CD4-positive, CD25-positive, alpha-beta regulatory T cell (primary cell): ENCODE measurements around the gene LONP1. TPM values are rescaled to one million over a fixed set of nuclear protein-coding genes. Genes with fewer than 3 reads are reported as not detected.

ENCODE experiments used
- ATAC-seq, 2 donors: fragments of 150-1000 bp; cut with Tn5 transposase; one replicate each; pipeline ENCODE4 v1.10.0; 2021; ENCODE audit warnings: low read depth in 2 of 2, moderate number of reproducible peaks in 2 of 2, moderate library complexity in 1 of 2
- DNase-seq, 3 donors: peaks; one replicate each; pipeline versions ENCODE4 v3.0.0 to v3.0.0-alpha.2; 2012 to 2022; ENCODE audit warnings: mixed read lengths in 1 of 3
- H3K27ac ChIP-seq: one replicate; pipeline ENCODE4 v1.7.0; 2013; ENCODE audit warnings: mild to moderate bottlenecking, low read length; ENCODE audit not compliant: insufficient read depth, poor library complexity, severe bottlenecking
- H3K27me3 ChIP-seq: one replicate; pipeline ENCODE4 v1.7.0; 2013; ENCODE audit warnings: low read length; ENCODE audit not compliant: control insufficient read depth, insufficient read depth
- H3K36me3 ChIP-seq: one replicate; pipeline ENCODE4 v1.7.0; 2013; ENCODE audit warnings: mild to moderate bottlenecking, low read length, moderate library complexity; ENCODE audit not compliant: control insufficient read depth, insufficient read depth
- H3K4me1 ChIP-seq: 2 replicates; pipeline ENCODE4 v1.7.0; 2013; ENCODE audit warnings: mild to moderate bottlenecking, low read length; ENCODE audit not compliant: insufficient read depth, control insufficient read depth, poor library complexity, severe bottlenecking
- H3K4me3 ChIP-seq: one replicate; pipeline ENCODE4 v1.7.0; 2013; ENCODE audit warnings: low read depth, mild to moderate bottlenecking, low read length, moderate library complexity
- H3K9me3 ChIP-seq, 2 experiments: 1 replicate in 1 of 2; 2 replicates in 1 of 2; pipeline ENCODE4 v1.7.0; 2013; ENCODE audit warnings: low read length in 2 of 2, mild to moderate bottlenecking in 1 of 2, moderate library complexity in 1 of 2; ENCODE audit not compliant: control insufficient read depth in 2 of 2
- H3K27ac Mint-ChIP-seq, 3 donors: one replicate each; pipeline ENCODE4 v1.8.0; 2020 to 2022; ENCODE audit warnings: mild to moderate bottlenecking in 3 of 3, mixed read lengths in 3 of 3, moderate library complexity in 2 of 3
- H3K27me3 Mint-ChIP-seq: one replicate; pipeline ENCODE4 v1.8.0; 2022; ENCODE audit warnings: mild to moderate bottlenecking, mixed read lengths
- H3K36me3 Mint-ChIP-seq: one replicate; pipeline ENCODE4 v1.8.0; 2020; ENCODE audit warnings: mixed read lengths
- H3K4me1 Mint-ChIP-seq, 4 donors: one replicate each; pipeline ENCODE4 v1.8.0; 2020 to 2022; ENCODE audit warnings: mixed read lengths in 4 of 4, mild to moderate bottlenecking in 1 of 4
- H3K4me3 Mint-ChIP-seq, 4 donors: one replicate each; pipeline ENCODE4 v1.8.0; 2020 to 2022; ENCODE audit warnings: mild to moderate bottlenecking in 4 of 4, mixed read lengths in 4 of 4, moderate library complexity in 3 of 4
- H3K9me3 Mint-ChIP-seq, 7 donors: one replicate each; pipeline ENCODE4 v1.8.0; 2020 to 2022; ENCODE audit warnings: mixed read lengths in 7 of 7, mild to moderate bottlenecking in 3 of 7, moderate library complexity in 2 of 7
- polyA plus RNA-seq, 4 donors: library from polyadenylated mRNA; unstranded; fragments of 300-500 nt; fragmentation: Illumina TruSeq; gene quantifications; one replicate each; pipeline ENCODE4 v1.2.3, GENCODE V29; 2021
- total RNA-seq: library from RNA; stranded (reverse); gene quantifications from one replicate; pipeline ENCODE4 v1.2.3, GENCODE V29; 2022

The LONP1 gene
- total and polyA plus RNA-seq, 5 donors from 2014 or later: 16.4 to 67.6 (median 22.7) TPM

GRCh38 chr19:5644037-5644436 lies 75.9 kb downstream of the LONP1 start:
- Histone ChIP-seq H3K9me3 (no peaks in the 10 kb centered on the region), H3K36me3 (peaks cover 77% of the 10 kb centered on the region), H3K27me3 (no peaks in the 10 kb centered on the region), H3K27ac (no peak overlapping the region), H3K4me1 (no peaks in the 10 kb centered on the region), H3K4me3 (no peak overlapping the region)
- Mint-ChIP-seq H3K27me3 (no peaks in the 10 kb centered on the region), H3K36me3 (peaks cover 50% of the 10 kb centered on the region), H3K4me3 (no peak overlapping the region), H3K27ac (peak overlapping the region in 2 of 3 donors; percentile 84 to 87), H3K9me3 (no peaks in the 10 kb centered on the region), H3K4me1 (peaks cover 0 to 48% (median 34%) of the 10 kb centered on the region in 4 donors)
- DNase-seq (no peak), ATAC-seq (no peak)

- H3K9me3 ChIP-seq: no peaks in the 10 kb centered on the region
- H3K27me3 ChIP-seq: no peaks in the 10 kb centered on the region
- ATAC-seq (no peak), DNase-seq (no peak)
- no peaks in the 10 kb centered on the region for H3K27me3 Mint-ChIP-seq
- H3K4me3 Mint-ChIP-seq: no peak overlapping the region
- H3K4me3 ChIP-seq: no peak overlapping the region
- H3K4me1 ChIP-seq: no peaks in the 10 kb centered on the region
- H3K27ac ChIP-seq: no peak overlapping the region
- peaks cover 47% of the 10 kb centered on the region for H3K36me3 Mint-ChIP-seq
- H3K9me3 Mint-ChIP-seq: no peaks in the 10 kb centered on the region
- H3K36me3 ChIP-seq: peaks cover 74% of the 10 kb centered on the region
- H3K27ac Mint-ChIP-seq: peak overlapping the region in 1 of 3 donors; percentile 84
- peaks cover 0 to 52% (median 34%) of the 10 kb centered on the region in 4 donors for H3K4me1 Mint-ChIP-seq
Observed at GRCh38 chr19:5643060-5643459, 76.9 kb downstream of the LONP1 start.

GRCh38 chr19:5642204-5642603 lies 77.7 kb downstream of the LONP1 start:
- no peak overlapping the region for H3K4me3 ChIP-seq
- H3K36me3 ChIP-seq: peaks cover 65% of the 10 kb centered on the region
- H3K4me1 Mint-ChIP-seq: peaks cover 0 to 58% (median 39%) of the 10 kb centered on the region in 4 donors
- no peaks in the 10 kb centered on the region for H3K9me3 ChIP-seq
- no peaks in the 10 kb centered on the region for H3K9me3 Mint-ChIP-seq
- no peaks in the 10 kb centered on the region for H3K27me3 ChIP-seq
- no peak overlapping the region for H3K27ac ChIP-seq
- H3K4me1 ChIP-seq: no peaks in the 10 kb centered on the region
- no peak overlapping the region for H3K4me3 Mint-ChIP-seq
- no peak for ATAC-seq
- no peak overlapping the region for H3K27ac Mint-ChIP-seq
- no peaks in the 10 kb centered on the region for H3K27me3 Mint-ChIP-seq
- H3K36me3 Mint-ChIP-seq: peaks cover 40% of the 10 kb centered on the region
- no peak for DNase-seq

Other genes starting within 250 kb of the LONP1 start
- 3.1 TPM for gene TINCR, start 152.2 kb downstream of the LONP1 start, total RNA-seq
- not detected for gene TINCR, start 152.2 kb downstream of the LONP1 start, polyA plus RNA-seq
- gene SAFB2, start 97.4 kb downstream of the LONP1 start, total RNA-seq: 271 TPM
- 10 to 100 TPM; 23.0 to 26.1 (median 23.3) TPM for gene SAFB2, start 97.4 kb downstream of the LONP1 start, polyA plus RNA-seq
- 204 TPM for gene SAFB, start 97.1 kb downstream of the LONP1 start, total RNA-seq
- gene SAFB, start 97.1 kb downstream of the LONP1 start, polyA plus RNA-seq: 10 to 100 TPM; 36.9 to 56.2 (median 45.9) TPM
- 21.2 TPM for gene MICOS13, start 39.6 kb downstream of the LONP1 start, total RNA-seq
- gene MICOS13, start 39.6 kb downstream of the LONP1 start, polyA plus RNA-seq: 100 to 1,000 TPM in 2 of 4 donors, 10 to 100 TPM in 2; 90.6 to 110 (median 100) TPM
- gene HSD11B1L, start 39.1 kb downstream of the LONP1 start, total RNA-seq: 2.4 TPM
- gene HSD11B1L, start 39.1 kb downstream of the LONP1 start, polyA plus RNA-seq: 1 to 10 TPM; 1.8 to 3.0 (median 2.3) TPM
- gene RPL36, start 29.9 kb downstream of the LONP1 start, total RNA-seq: 984 TPM
- 1,000 to 10,000 TPM; 1,952 to 2,703 (median 2,229) TPM for gene RPL36, start 29.9 kb downstream of the LONP1 start, polyA plus RNA-seq
- not detected for gene CATSPERD, start 491 bp upstream of the LONP1 start, total RNA-seq
- under 1 TPM in 1 of 4 donors, not detected in 3; 0.17 TPM for gene CATSPERD, start 491 bp upstream of the LONP1 start, polyA plus RNA-seq
- 3.5 TPM for gene PRR22, start 64.6 kb upstream of the LONP1 start, total RNA-seq
- not detected for gene PRR22, start 64.6 kb upstream of the LONP1 start, polyA plus RNA-seq
- gene DUS3L, start 71.0 kb upstream of the LONP1 start, total RNA-seq: 129 TPM
- gene DUS3L, start 71.0 kb upstream of the LONP1 start, polyA plus RNA-seq: 10 to 100 TPM; 25.4 to 38.3 (median 31.8) TPM
- gene NRTN, start 84.9 kb upstream of the LONP1 start, total RNA-seq: not detected
- gene NRTN, start 84.9 kb upstream of the LONP1 start, polyA plus RNA-seq: under 1 TPM in 2 of 4 donors, not detected in 2; 0.21 to 0.68 TPM
- not detected for gene FUT6, start 119.6 kb upstream of the LONP1 start, total RNA-seq
- gene FUT6, start 119.6 kb upstream of the LONP1 start, polyA plus RNA-seq: not detected
- not detected for gene FUT3, start 131.3 kb upstream of the LONP1 start, total RNA-seq
- not detected for gene FUT3, start 131.3 kb upstream of the LONP1 start, polyA plus RNA-seq
- 3.7 TPM for gene FUT5, start 150.4 kb upstream of the LONP1 start, total RNA-seq
- gene FUT5, start 150.4 kb upstream of the LONP1 start, polyA plus RNA-seq: under 1 TPM in 2 of 4 donors, not detected in 2; 0.11 to 0.14 TPM
- 120 TPM for gene NDUFA11, start 183.6 kb upstream of the LONP1 start, total RNA-seq
- 100 to 1,000 TPM; 408 to 499 (median 465) TPM for gene NDUFA11, start 183.6 kb upstream of the LONP1 start, polyA plus RNA-seq
- 25.0 TPM for gene VMAC, start 184.7 kb upstream of the LONP1 start, total RNA-seq
- 1 to 10 TPM; 4.9 to 9.5 (median 7.5) TPM for gene VMAC, start 184.7 kb upstream of the LONP1 start, polyA plus RNA-seq
- gene CAPS, start 194.1 kb upstream of the LONP1 start, total RNA-seq: 38.8 TPM
- gene CAPS, start 194.1 kb upstream of the LONP1 start, polyA plus RNA-seq: 1 to 10 TPM; 1.2 to 3.1 (median 2.8) TPM